ENCODE measurements around the gene FA2H.

The FA2H gene

DNA sequence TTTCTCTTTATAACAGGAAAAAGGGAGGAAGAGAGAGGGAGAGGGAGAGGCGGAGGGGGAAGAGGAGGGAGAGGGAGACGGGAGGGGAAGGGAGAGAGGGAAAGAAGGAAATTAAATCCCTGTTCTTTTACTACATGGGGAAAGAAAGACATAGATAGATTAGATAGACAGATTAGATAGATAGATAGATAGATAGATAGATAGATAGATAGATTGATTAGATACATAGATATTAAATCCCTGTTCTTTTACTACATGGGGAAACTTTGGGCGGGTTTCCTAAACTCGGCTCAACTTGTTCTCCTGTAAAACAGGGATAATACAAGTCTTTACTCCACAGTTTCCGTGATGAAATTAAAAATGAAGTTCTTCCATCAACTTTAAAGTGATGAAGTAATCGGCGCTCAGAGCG is 108.6 kb downstream of the FA2H start:
- in situ Hi-C loops (cut with HindIII; ENCODE audit: low sequenced_read_pairs), result no loop called here
- no peak for DNase-seq (ENCODE audit: low read depth)
- H3K4me3 ChIP-seq (ENCODE audit: low read depth, low read length), result peak overlapping the region; percentile 78
- TF ChIP-seq, protein P1, sequence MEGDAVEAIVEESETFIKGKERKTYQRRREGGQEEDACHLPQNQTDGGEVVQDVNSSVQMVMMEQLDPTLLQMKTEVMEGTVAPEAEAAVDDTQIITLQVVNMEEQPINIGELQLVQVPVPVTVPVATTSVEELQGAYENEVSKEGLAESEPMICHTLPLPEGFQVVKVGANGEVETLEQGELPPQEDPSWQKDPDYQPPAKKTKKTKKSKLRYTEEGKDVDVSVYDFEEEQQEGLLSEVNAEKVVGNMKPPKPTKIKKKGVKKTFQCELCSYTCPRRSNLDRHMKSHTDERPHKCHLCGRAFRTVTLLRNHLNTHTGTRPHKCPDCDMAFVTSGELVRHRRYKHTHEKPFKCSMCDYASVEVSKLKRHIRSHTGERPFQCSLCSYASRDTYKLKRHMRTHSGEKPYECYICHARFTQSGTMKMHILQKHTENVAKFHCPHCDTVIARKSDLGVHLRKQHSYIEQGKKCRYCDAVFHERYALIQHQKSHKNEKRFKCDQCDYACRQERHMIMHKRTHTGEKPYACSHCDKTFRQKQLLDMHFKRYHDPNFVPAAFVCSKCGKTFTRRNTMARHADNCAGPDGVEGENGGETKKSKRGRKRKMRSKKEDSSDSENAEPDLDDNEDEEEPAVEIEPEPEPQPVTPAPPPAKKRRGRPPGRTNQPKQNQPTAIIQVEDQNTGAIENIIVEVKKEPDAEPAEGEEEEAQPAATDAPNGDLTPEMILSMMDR (IDR thresholded peaks at IDR 0.05; ENCODE audit: low read depth, low read length, missing control alignments), result no peak
